GM21717 (cell line): ENCODE measurements around the gene DCTPP1.

Experiments used
- ATAC-seq: cut with Tn5 transposase; IDR thresholded peaks from one replicate; pipeline ENCODE4 v1.9.1; 2021; ENCODE audit warnings: mild to moderate bottlenecking, moderate library complexity; ENCODE audit not compliant: unreplicated experiment

DCTPP1 gene

DNA sequence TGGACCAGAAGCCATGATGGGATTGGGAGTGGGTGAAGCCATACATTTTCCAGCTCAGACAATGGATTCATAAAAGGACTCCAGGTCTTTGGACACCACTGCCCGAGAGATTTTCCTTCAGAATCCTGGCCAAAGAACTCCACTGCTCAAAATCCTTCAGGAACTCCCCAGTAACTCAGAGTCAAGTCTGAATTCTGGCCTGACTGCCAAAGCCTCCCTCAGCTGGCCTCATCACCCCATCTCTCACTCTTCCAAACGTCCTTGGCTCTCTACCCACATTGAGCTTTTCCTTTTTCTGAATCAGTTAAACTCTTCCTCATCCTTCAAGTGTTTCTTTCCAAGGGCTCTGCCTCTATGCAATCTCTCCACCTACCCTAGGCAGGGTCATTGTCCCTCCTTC is 46.3 kb downstream of the DCTPP1 start:
- no peak for ATAC-seq

GRCh38 chr16:30382111-30382881 is 47.5 kb downstream of the DCTPP1 start, which contains the start of gene SEPTIN1:
TSS of gene SEPTIN1 (minus strand) at chr16:30382561. CDS start at chr16:30382542, 19 bp downstream.
- ATAC-seq: no peak

DNA sequence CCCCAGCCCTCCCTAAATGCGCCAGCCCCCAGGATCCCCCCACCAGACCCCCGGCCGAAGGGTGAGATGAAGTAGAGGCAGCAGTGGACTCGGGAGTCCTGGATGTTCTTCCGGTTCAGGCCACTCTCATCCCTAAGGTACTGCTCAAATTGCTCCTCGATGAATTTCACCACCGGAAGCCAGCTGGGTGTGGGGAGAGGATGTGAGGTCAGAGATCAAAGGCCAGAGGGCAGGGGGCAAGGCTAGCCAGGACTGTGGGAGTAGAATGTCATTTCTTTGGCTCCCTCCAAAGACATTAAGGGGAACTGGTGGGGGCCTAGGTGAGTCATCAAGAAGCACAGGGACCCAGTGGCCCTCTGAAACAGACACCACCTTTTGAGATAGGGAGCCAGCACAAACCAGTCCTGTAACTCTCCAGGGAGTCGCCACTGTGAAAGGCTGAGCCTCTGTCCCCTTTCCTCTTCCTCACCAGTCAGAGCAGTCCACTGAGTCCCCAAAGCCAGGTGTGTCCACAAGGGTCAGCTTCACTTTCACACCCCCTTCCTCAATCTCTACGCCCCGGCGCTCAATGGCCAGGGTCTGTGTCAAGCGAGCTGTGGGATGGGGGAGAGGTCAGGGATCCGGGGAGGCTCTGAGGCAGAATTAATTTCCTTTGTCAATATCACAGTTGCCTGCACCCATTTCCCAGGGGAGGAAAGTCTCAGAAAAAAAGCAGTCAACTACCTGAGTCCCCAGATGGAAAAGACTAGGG is 48.4 kb downstream of the DCTPP1 start:
- no peak for ATAC-seq

DNA sequence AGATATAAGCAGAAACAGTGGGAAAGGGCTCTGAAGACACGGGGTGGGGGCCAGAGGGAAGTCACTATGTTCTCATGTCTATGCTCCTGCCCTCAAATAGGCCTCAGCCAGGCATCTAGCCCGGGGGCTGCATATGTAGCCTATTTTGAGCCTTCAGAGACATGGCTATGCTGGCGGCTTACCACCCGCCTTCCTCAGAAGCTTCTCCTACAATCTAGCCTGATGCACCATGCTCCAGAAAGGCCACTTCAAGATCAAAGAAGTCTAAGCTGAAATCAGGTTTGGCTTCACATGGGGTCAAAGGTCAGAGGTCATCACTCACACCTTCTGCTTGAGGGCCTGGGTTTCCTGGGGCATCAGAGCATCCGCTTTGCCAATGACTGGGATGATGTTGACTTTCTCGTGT is 49.0 kb downstream of the DCTPP1 start:
- no peak for ATAC-seq

DNA sequence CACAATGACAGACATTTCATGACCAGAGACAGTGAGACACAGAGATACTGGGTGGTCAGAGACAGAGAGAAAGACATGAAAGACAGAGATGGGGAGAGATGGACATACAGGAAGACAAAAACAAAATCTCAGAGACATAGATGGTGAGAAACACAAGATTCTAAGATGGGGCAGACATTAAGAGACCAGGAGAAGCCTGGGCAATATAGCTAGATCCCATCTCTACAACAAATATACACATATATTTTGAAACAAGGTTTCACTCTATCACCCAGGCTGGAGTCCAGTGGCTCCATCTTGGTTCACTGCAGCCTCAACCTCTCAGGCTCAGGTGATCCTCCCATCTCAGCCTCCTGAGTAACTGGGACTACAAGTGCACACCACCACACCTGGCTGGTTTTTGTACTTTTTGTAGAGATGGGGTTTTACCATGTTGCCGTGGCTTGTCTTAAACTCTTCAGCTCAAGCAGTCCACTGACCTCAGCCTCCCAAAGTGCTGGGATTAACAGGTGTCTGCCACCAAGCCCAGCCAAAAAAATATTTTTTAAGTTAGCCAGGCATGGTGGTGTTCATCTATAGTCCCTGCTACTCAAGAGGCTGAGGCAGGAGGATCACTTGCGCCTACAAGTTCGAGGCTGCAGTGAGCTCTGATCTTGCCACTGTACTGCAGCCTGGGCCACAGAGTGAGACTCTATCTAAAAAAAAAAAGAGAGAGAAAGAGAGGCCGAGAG is 49.6 kb downstream of the DCTPP1 start:
- ATAC-seq: no peak

- ATAC-seq: no peak
Observed at GRCh38 chr16:30379158-30379783, 50.6 kb downstream of the DCTPP1 start.

- peak; percentile 68 for ATAC-seq
Observed at GRCh38 chr16:30378236-30379157, 51.3 kb downstream of the DCTPP1 start.

DNA sequence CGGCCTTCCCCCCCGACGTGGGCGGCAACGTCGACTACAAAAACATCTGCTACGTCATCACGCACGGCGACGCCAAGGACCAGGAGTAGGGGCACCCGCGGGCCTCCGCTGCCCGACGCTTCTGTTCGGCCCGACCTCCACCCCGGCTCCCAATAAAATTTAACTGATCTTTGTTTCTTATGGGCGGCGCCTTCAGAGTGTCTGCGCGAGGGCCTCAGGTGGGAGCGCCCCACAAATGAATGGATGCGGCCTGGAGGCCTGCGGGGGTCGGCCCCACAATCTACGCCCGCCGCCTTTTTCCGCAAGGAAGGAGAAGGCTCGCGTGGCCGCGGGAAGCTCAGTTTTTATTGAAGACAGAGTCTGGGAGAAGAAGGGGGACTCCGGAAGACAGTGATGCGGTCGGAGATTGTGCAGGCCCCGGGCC is 52.0 kb downstream of the DCTPP1 start:
- peak; percentile 32 for ATAC-seq

- no peak for ATAC-seq
Observed at GRCh38 chr16:30377050-30377811, 52.6 kb downstream of the DCTPP1 start.

DNA sequence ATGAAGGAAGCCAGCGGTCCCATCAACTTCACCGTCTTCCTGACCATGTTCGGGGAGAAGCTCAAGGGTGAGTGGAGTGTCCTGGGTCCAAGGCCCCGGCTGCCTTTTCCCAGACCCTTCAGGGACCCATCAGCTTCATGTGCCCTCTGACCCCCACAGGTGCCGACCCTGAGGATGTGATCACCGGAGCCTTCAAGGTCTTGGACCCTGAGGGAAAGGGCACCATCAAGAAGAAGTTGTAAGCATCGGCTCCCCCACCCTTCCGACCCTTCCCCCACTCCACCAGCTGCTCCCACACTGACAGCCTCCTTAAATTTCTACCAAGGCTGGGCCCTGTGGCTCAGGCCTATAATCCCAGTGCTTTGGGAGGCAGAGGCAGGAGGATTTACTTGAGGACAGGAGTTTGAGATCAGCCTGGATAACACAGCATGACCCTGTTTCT is 53.3 kb downstream of the DCTPP1 start:
- ATAC-seq: no peak

DNA sequence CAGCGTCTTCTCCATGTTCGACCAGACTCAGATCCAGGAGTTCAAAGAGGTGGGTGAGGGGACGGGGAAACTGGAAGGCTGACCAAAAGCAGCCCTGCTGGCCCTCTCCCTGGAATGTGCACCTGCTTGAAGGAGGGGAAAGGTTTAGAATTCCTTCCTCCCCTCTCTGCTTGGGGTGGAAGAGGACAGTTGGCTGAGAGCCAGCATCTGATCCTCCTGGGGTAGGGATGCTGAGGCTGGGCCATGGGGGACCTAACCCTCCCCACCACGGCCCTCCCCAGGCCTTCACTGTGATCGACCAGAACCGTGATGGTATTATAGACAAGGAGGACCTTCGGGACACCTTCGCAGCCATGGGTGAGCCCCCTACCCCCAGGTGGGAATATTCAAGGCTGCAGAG is 54.0 kb downstream of the DCTPP1 start:
- ATAC-seq: no peak

GRCh38 chr16:30374538-30374937 is 55.3 kb downstream of the DCTPP1 start, which contains the start of gene MYL11:
TSS of gene MYL11 (plus strand) at chr16:30374802. CDS start at chr16:30374858, 56 bp downstream.
- ATAC-seq: no peak
